Measurements from ENCODE around the gene RASGRF2.
"Not testable (repeated sequence)": the region's sequence is repeated elsewhere in the genome, so short reads cannot be mapped to it uniquely, and the experiment has no call there.

The RASGRF2 gene

DNA sequence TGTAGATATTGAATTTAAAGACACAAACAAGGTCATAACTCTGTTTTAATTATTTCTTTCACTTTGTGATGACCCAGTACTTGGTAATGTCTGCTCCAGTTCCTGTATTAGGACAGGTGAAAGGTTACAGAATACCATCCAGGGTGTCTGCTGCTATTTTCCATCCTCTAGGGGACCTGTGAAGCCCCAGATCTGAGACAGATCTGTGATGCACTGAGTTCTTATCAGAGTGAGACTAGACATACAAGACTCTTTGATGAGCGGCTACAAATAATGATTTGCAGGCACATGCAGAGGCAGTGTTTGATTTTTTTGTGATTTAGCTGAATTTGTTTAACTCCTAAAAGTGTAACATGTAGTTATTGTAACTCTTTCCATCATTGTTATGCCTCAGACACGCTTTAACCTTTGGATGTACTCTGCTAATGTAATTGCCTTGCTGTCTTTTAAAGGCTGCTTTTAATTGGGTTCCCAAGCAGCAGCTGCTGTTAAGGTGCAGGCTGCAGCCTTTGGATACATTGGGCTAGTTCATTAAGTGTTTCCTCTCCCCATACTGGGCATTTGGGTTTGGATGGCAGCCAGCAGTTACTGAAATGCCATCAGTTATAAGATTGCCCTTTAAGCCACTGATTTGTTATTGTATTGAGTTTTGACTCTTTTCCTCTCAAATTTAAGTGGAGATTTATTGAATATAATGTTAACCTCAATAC, 63.3 kb downstream of the RASGRF2 start:
- DNase-seq: no peak

- DNase-seq: no peak
Measured at GRCh38 chr5:81027481-81028058, 67.4 kb downstream of the RASGRF2 start.

DNA sequence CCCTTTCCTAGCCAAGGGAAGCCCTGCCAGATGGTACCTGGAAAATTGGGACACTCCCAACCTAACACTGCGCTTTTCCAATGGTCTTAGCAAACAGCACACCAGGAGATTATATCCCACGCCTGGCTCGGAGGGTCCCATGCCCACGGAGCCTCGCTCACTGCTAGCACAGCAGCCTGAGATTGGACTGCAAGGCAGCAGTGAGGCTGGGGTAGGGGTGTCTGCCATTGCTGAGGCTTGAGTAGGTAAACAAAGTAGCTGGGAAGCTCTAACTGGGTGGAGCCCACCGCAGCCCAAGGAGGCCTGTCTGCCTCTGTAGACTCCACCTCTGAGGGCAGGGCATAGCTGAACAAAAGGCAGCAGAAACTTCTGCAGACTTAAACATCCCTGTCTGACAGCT, 68.7 kb downstream of the RASGRF2 start:
- not testable (repeated sequence) for DNase-seq

GRCh38 chr5:81029736-81030135, 69.6 kb downstream of the RASGRF2 start:
- not testable (repeated sequence) for DNase-seq

DNA sequence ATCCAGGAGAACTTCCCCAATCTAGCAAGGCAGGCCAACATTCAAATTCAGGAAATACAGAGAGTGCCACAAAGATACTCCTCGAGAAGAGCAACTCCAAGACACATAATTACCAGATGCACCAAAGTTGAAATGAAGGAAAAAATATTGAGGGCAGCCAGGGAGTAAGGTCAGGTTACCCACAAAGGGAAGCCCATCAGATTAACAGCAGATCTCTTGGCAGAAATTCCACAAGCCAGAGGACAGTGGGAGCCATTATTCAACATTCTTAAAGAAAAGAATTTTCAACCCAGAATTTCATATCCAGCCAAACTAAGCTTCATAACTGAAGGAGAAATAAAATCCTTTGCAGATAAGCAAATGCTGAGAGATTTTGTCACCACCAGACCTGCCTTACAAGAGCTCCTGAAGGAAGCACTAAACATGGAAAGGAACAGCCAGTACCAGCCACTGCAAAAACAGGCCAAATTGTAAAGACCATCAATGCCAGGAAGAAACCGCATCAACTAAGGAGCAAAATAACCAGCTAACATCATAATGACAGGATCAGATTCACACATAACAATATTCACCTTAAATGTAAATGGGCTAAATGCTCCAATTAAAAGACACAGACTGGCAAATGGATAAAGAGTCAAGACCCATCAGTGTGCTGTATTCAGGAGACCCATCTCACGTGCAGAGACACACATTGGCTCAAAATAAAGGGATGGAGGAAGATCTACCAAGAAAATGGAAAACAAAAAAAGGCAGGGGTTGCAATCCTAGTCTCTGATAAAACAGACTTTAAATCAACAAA, 70.3 kb downstream of the RASGRF2 start:
- not testable (repeated sequence) for DNase-seq

DNA sequence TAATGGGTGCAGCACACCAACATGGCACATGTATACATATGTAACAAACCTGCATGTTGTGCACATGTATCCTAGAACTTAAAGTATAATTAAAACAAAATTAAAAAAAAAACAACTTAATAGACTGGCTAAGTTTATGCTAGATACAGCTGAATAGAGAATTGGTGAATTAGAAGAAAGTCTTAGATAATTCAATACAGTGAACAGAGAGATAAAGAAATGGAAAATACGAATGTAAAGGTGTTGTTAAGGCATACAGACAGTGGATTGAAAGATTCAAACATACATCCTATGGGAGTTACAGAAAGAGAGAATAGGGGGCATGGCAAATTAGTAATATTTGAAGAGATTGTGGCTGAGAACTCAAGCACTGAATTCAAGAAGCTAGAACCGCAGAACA, 75.4 kb downstream of the RASGRF2 start:
- no peak for DNase-seq

- DNase-seq: no peak
Measured at GRCh38 chr5:81038495-81038894, 78.3 kb downstream of the RASGRF2 start.

GRCh38 chr5:81044868-81045267, 84.7 kb downstream of the RASGRF2 start:
- DNase-seq: no peak

DNA sequence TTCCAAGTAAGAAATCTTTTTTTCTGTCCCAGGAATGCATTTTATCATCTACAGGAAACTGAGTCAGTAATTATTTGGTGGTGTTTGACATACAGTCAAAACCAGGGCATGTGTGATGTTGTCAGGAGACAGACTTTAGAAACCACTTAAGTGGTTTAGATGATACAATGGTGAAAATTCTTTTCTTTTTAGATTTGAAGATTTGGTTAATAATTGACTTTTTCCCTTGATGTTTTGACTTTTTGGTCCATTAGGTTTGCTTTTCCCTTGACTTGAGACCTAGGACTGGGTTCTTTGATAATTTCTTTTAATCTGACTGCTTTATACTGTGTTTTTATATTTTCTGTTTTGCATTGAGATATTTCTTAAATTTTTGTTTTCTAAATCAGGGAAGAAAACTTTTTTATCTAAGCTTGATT, 85.2 kb downstream of the RASGRF2 start:
- no peak for DNase-seq

- DNase-seq: no peak
Measured at GRCh38 chr5:81046041-81046440, 85.9 kb downstream of the RASGRF2 start.

DNA sequence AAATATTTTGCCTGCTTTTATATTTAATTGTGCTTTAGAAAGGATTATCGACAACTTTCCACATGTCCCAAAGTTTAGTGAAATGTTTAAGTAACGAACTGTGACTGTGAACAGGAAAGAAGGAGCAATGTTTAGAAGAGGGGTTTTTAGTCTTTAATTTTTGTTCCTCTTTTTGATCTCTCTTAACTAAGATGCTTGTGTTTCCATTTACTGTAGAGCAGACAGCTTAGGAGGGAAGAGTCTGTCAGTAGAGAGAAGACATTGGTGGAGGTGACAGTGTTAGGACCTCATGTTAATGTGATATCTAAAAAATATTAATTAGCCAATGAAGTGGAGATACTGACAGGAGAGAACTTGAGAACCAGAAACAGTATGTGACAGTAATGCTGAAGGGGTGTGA, 92.2 kb downstream of the RASGRF2 start:
- DNase-seq: no peak

- DNase-seq: not testable (repeated sequence)
Measured at GRCh38 chr5:81053282-81053681, 93.1 kb downstream of the RASGRF2 start.

- no peak for DNase-seq
Measured at GRCh38 chr5:81058121-81058520, 98.0 kb downstream of the RASGRF2 start.

DNA sequence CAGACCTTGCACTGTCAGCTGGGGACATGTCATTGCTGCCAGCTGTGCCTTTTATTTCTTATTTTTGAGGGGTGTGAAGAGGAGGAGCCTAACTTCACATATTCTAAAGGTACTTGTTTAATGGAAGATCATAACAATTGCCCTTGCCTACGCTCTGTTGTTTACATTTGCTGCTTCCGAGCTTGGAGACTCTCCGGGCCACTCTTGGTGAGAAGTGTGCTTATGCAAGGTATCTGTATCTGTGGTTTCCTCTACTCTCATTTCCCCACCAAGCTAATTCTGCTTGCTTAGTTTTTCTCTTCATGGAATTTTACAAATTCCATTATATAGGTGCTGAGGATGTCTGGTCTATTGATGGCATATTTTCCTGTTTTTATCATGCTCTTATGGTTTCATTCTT, 105.3 kb downstream of the RASGRF2 start:
- no peak for DNase-seq

DNA sequence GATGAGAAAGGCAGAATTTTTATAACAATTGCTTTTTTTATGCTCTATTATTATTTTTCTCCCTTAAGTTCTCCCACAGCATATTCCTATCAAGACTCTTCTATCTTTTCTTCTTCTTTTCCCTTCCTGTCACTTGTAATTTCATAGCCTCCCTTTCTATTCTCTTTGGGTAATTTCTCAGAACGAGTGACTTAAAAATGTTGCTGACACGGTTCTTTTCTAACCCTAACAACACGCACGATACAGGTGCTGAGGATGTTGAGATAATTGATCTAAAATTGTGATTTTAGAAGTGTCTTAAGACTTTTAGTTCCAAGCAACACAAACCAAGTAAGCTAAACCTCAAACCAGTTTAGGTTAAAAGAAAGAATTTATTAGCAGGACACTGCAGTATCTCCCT, 105.9 kb downstream of the RASGRF2 start:
- DNase-seq: no peak

- DNase-seq: no peak
Measured at GRCh38 chr5:81067406-81067805, 107.2 kb downstream of the RASGRF2 start.

DNA sequence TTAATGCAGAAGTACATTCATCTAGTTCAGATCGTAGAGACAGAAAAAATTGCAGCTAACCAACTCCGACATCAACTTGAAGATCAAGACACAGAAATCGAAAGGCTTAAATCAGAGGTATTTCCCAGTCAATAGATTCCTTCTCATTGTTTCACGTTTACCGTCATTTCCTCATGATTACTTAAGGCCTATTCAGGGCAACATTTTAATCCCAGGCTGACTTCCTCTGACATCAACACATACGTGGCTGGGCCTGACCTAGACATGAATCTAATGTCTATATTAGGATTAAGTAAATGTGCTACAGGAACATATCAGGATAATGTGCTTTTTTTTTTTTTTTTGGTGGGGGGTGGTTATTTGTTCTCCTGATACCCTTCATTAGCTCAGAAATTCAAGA, 107.9 kb downstream of the RASGRF2 start:
- DNase-seq: no peak

- no peak for DNase-seq
Measured at GRCh38 chr5:81068635-81069034, 108.5 kb downstream of the RASGRF2 start.

DNA sequence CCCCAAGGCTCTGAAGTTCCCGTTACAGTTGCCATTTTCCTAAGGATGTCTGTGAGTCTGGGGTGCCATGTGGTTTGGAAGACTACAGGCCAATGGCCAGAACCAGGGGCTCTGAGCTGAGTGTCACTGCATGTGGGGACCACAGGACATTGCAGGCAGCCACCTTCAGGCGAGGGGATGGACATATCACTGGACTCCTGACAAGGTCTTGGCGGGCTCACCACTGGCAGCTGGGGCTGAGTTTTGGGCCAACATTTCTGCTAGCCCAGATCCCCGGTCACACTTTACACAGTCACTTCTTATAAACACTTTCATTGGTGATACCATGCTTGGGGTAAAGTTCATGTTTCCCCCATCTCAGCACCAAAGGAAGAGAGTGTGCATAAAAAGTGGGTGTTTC, 109.8 kb downstream of the RASGRF2 start:
- no peak for DNase-seq

DNA sequence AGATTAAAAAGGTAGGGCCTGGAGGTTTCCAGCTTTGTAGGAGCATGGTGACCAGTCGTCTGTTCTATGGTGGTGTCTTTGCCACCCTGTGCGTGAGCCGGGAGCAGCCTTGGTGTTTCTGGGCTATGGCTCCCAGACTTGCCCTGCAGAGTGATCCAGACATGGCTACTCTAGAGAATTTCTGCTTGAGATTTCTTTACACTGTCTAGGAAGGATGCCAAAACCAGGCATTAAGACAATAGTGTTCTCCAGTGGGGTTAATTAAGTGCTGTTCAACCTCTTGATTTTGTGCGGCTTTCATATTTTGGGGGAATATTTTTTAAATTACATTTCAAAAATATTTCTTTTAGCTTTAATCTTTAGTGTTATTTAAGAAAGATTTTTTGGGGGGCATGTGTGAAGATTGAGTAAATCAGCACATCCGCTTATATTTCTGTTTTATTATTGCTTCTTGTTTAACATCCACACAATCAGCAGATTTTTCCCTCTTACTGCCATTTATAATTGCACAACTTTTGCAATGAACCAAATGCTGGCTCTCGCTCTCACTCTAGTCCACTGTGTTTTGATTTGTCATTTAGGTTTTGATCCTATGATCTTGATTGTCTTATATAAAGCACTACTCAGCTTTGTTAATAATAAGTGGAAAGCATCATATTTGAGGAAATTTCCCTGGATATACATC, 110.5 kb downstream of the RASGRF2 start:
- DNase-seq: no peak

- no peak for DNase-seq
Measured at GRCh38 chr5:81075041-81075440, 114.9 kb downstream of the RASGRF2 start.

- no peak for DNase-seq
Measured at GRCh38 chr5:81077105-81077504, 116.9 kb downstream of the RASGRF2 start.

DNA sequence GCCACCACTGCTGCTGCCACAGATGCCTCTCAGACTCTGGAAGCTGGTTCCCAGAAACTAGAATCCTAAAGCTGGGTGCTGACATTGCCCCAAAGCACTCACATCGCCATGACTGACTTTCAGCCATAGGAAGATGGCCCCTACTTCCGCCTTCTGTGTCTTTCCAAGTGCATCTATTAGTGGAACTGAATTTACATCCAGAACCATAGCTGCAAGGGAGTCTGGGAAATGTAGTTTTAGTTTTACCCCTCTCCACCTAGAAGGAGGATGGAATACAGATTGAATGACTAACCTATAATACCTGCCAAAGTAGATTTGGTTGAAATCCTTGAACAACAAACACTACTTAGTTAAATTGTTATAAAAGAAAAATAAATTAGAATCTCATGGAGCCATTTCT, 118.8 kb downstream of the RASGRF2 start:
- DNase-seq: no peak

Measured in activated CD4-positive, alpha-beta T cell treated with anti-CD3 and anti-CD28 coated beads, Interleukin-2, amount 50 U/mL, for 4 hours (primary cell).